ENCODE measurements around the gene EVL. TPM values are rescaled to one million over a fixed set of nuclear protein-coding genes. Genes with fewer than 3 reads are reported as not detected.

EVL gene
- total RNA-seq, 2 experiments from 2014 or later: 660 to 678 TPM

DNA sequence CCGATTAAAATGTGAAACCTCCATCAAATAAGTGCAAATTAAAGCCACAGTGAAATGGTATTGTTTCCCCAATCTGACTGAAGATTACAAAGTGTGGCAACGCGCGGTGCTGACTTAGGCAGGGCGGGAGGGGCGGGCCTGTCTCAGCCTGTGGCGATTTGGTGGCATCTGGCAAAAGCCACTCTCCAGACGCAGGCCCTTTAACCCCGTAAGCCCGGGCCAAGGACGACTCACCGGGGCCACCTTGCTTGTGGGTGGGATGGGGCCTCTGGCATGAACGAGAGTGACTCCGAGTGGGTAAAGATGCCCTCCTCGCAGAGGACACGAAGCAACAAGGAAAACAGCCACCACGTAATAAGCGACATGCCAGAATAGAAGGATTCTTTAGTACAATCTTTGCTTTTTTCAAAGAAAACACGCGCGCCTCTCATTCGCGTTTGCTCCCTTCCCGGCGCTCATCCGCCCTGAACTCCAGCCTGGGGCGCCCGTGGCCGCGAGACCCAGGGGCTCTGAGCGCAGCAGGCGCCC lies 93.4 kb downstream of the EVL start:
- Mint-ChIP-seq H3K27me3 (peaks cover 19% of the 10 kb centered on the region), H3K27ac (no peak overlapping the region), H3K4me1 (ENCODE audit: low read depth) (no peaks in the 10 kb centered on the region), H3K9me3 (peaks cover 4% of the 10 kb centered on the region), H3K36me3 (ENCODE audit: low read depth) (no peaks in the 10 kb centered on the region), H3K4me3 (peak overlapping the region; percentile 27)
- ChIA-PET CTCF (interaction anchor here (0.9 to 1.3 kb wide), 2 partner anchors 11 to 34 kb away, joined by 3 to 4 read pairs; no protein-coding TSS in a partner anchor), POLR2A (interaction anchor here (1.0 to 1.8 kb wide), 4 partner anchors 8 to 40 kb away, joined by 3 to 6 read pairs (median 4); no protein-coding TSS in a partner anchor)
- intact Hi-C loops (cut with DNase I, micrococcal nuclease): no loop called here
- Histone ChIP-seq H3K27ac (ENCODE audit: low read depth in 1 of 2, low read length in 2 of 2) (no peak overlapping the region), H3K36me3 (ENCODE audit: insufficient read depth, low read length) (no peaks in the 10 kb centered on the region), H3K4me3 (ENCODE audit: low read length) (no peak overlapping the region), H3K27me3 (ENCODE audit: control insufficient read depth in 1 of 2, insufficient read depth in 2 of 2, low read length in 2 of 2) (peaks cover 21 to 22% of the 10 kb centered on the region in 2 experiments), H3K9me3 (ENCODE audit: control insufficient read depth in 1 of 2, insufficient read depth in 1 of 2, low read length in 2 of 2) (peaks cover 11 to 26% of the 10 kb centered on the region in 2 experiments), H3K4me1 (ENCODE audit: insufficient read depth, low read length) (peaks cover 13% of the 10 kb centered on the region)
- ATAC-seq (ENCODE audit: poor library complexity) (no peak), DNase-seq (no peak)
- TF ChIP-seq, protein P1, sequence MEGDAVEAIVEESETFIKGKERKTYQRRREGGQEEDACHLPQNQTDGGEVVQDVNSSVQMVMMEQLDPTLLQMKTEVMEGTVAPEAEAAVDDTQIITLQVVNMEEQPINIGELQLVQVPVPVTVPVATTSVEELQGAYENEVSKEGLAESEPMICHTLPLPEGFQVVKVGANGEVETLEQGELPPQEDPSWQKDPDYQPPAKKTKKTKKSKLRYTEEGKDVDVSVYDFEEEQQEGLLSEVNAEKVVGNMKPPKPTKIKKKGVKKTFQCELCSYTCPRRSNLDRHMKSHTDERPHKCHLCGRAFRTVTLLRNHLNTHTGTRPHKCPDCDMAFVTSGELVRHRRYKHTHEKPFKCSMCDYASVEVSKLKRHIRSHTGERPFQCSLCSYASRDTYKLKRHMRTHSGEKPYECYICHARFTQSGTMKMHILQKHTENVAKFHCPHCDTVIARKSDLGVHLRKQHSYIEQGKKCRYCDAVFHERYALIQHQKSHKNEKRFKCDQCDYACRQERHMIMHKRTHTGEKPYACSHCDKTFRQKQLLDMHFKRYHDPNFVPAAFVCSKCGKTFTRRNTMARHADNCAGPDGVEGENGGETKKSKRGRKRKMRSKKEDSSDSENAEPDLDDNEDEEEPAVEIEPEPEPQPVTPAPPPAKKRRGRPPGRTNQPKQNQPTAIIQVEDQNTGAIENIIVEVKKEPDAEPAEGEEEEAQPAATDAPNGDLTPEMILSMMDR (IDR thresholded peaks at IDR 0.05): no peak

DNA sequence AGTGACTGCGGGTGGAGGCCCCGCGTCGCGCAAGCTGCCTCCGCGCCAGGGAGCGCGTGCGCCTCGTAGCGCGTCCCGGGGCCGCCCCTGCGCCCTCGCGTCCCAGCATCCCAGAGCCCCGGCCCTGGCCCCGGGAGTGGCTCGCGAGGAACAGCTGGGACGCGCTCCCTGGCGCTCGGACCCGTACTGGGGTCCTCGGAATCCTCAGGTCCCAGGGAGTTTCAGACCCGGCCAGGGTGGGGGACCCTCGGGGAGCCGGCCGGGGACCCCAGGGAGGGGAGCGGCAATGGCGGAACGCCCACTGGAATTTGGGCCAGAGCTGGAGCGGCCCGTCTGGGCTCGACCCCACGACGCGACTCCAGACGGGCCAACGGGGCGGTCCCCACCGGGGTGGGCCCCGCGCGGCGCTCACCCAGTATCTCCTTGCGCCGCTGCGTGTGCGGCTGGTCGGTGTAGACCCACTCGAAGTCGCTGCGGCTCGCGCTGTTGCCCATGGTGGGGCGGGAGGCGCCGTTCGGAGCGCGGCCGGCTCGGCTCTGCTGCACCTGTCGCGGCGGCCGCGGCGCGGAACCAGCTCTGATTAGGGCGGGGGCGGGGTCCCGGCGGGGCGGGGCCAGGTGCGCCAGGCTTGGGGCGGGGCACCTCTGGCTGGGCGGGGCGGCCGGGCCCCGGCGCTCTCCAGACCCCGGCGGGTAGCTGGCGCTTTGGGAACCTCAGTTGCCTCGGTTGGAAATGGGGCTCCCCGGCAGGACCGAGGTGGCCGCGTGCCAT lies 94.1 kb downstream of the EVL start, which contains the start of gene DEGS2:
DEGS2 (minus strand) TSS at position 552 of the 771 bp plus-strand sequence; CDS start at position 494, 58 bp downstream.
- no peaks in the 10 kb centered on the region for H3K36me3 ChIP-seq (ENCODE audit: insufficient read depth, low read length)
- H3K9me3 ChIP-seq (ENCODE audit: control insufficient read depth in 1 of 2, insufficient read depth in 1 of 2, low read length in 2 of 2): peaks cover 11 to 19% of the 10 kb centered on the region in 2 experiments
- peaks cover 19% of the 10 kb centered on the region for H3K27me3 Mint-ChIP-seq
- peaks cover 13% of the 10 kb centered on the region for H3K4me1 ChIP-seq (ENCODE audit: insufficient read depth, low read length)
- no peak within 1 kb of the TSS for H3K27ac ChIP-seq (ENCODE audit: low read depth in 1 of 2, low read length in 2 of 2)
- peak within 1 kb of the TSS; percentile 30 for H3K4me3 ChIP-seq (ENCODE audit: low read length)
- peak within 1 kb of the TSS; percentile 56 for H3K4me3 Mint-ChIP-seq
- intact Hi-C loops (cut with DNase I, micrococcal nuclease): no loop called here
- no peaks in the 10 kb centered on the region for H3K4me1 Mint-ChIP-seq (ENCODE audit: low read depth)
- CTCF ChIA-PET: interaction anchor here (0.9 to 1.3 kb wide), 2 partner anchors 10 to 34 kb away, joined by 3 to 4 read pairs; no protein-coding TSS in a partner anchor
- ATAC-seq (ENCODE audit: poor library complexity) (peak; percentile 89), DNase-seq (peak; percentile 41 to 81 (median 58))
- H3K9me3 Mint-ChIP-seq: peaks cover 4% of the 10 kb centered on the region
- H3K27me3 ChIP-seq (ENCODE audit: control insufficient read depth in 1 of 2, insufficient read depth in 2 of 2, low read length in 2 of 2): peaks cover 21 to 22% of the 10 kb centered on the region in 2 experiments
- TF ChIP-seq, protein P1 (IDR thresholded peaks at IDR 0.05): no peak
- POLR2A ChIA-PET: interaction anchor here (1.0 to 1.8 kb wide), 3 partner anchors 10 to 41 kb away, joined by 3 to 6 read pairs (median 4); no protein-coding TSS in a partner anchor
- no peaks in the 10 kb centered on the region for H3K36me3 Mint-ChIP-seq (ENCODE audit: low read depth)
- no peak within 1 kb of the TSS for H3K27ac Mint-ChIP-seq

DNA sequence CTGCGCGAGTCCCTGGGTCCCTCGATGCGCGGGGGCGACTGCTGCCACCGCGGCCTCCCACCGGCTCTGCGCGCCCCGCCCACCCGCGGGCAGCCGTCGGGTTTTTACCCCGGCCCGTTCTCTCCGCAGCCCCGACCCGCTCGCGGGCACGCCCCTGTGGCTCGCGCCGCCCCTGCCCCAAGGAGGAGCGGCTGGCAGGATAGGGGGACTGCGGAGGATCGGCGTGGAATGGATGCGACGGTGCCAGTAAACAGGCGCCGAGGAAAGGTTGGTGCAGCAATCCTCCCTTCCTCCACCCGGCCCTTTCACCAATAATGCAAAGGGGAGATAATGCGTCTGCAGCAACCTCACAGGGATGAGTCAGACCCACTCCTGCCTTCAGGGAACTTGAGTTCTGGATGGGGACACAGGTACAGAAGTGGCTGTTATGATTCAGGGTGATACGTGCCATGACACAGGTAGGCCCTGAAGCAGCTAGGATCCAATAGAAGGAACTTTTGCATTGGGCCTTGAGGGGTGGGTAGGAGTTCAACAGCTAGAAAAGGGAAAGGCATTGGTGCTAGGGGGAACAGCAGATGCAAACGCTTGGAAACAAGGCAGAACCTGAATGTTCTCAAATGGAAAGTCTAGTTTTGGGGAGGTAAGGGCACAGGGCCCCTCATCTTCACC lies 94.8 kb downstream of the EVL start:
- H3K36me3 ChIP-seq (ENCODE audit: insufficient read depth, low read length): no peaks in the 10 kb centered on the region
- peaks cover 21 to 22% of the 10 kb centered on the region in 2 experiments for H3K27me3 ChIP-seq (ENCODE audit: control insufficient read depth in 1 of 2, insufficient read depth in 2 of 2, low read length in 2 of 2)
- H3K9me3 ChIP-seq (ENCODE audit: control insufficient read depth in 1 of 2, insufficient read depth in 1 of 2, low read length in 2 of 2): peaks cover 4 to 12% of the 10 kb centered on the region in 2 experiments
- TF ChIP-seq, protein P1 (IDR thresholded peaks at IDR 0.05): no peak
- ChIA-PET CTCF (interaction anchor here (1.3 to 2.0 kb wide), 2 partner anchors 33 kb away, joined by 4 to 8 read pairs; no protein-coding TSS in a partner anchor), POLR2A (interaction anchor here (1.0 to 1.8 kb wide), 3 partner anchors 10 to 41 kb away, joined by 3 to 6 read pairs (median 4); no protein-coding TSS in a partner anchor)
- Mint-ChIP-seq H3K27me3 (peaks cover 19% of the 10 kb centered on the region), H3K36me3 (ENCODE audit: low read depth) (no peaks in the 10 kb centered on the region), H3K4me1 (ENCODE audit: low read depth) (no peaks in the 10 kb centered on the region), H3K27ac (no peak overlapping the region), H3K9me3 (peaks cover 2% of the 10 kb centered on the region), H3K4me3 (peak overlapping the region; percentile 37)
- H3K27ac ChIP-seq (ENCODE audit: low read depth in 1 of 2, low read length in 2 of 2): no peak overlapping the region
- peaks cover 13% of the 10 kb centered on the region for H3K4me1 ChIP-seq (ENCODE audit: insufficient read depth, low read length)
- intact Hi-C loops (cut with DNase I, micrococcal nuclease): no loop called here
- peak; percentile 47 for ATAC-seq (ENCODE audit: poor library complexity)
- H3K4me3 ChIP-seq (ENCODE audit: low read length): peak overlapping the region; percentile 2
- no peak for DNase-seq
